GM15510 (cell line): ENCODE measurements around the gene NASP.

Source experiments
- POLR2A ChIP-seq: IDR thresholded peaks from 3 replicates; pipeline ENCODE4 v1.6.1; 2011; ENCODE audit warnings: borderline replicate concordance; ENCODE audit not compliant: insufficient read length; ENCODE audit errors: extremely low read depth

NASP gene, protein sequence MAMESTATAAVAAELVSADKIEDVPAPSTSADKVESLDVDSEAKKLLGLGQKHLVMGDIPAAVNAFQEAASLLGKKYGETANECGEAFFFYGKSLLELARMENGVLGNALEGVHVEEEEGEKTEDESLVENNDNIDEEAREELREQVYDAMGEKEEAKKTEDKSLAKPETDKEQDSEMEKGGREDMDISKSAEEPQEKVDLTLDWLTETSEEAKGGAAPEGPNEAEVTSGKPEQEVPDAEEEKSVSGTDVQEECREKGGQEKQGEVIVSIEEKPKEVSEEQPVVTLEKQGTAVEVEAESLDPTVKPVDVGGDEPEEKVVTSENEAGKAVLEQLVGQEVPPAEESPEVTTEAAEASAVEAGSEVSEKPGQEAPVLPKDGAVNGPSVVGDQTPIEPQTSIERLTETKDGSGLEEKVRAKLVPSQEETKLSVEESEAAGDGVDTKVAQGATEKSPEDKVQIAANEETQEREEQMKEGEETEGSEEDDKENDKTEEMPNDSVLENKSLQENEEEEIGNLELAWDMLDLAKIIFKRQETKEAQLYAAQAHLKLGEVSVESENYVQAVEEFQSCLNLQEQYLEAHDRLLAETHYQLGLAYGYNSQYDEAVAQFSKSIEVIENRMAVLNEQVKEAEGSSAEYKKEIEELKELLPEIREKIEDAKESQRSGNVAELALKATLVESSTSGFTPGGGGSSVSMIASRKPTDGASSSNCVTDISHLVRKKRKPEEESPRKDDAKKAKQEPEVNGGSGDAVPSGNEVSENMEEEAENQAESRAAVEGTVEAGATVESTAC

DNA sequence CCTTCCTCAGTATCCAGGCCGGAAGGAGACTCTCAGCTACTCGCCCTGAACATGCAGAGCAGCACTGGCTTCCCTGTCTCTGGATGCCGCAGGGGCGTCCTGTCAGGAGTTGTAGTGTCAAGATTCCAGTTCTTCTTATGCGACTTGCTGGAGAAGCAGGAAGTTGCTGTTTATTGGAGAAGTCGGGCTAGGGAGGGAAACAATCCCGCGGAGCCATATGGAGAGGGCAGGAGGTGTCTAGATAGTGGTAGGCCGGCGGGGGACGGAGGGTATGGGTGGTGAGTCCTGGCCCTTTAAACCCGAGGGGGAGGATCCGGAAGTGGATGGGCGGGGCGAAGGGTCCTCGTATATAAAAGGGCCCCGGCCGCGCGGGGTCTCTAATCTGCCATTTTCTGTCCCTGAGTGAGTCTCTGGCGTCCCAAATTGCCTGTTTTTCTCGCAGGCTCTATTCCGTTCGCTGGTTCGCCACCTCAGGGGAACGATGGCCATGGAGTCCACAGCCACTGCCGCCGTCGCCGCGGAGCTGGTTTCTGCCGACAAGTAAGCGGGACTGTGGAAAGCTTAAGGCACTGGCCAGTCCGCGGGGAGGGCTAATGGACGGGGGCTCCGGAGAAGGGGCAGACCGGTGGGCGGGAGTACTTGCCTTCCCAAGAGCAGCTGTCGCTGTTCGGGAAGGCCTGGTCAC is at the start of gene NASP:
Gene NASP (plus strand): TSS at position 376 of the 685 bp plus-strand sequence. CDS start 106 bp downstream, at position 482.
- TF ChIP-seq POLR2A = peak; percentile 98

DNA sequence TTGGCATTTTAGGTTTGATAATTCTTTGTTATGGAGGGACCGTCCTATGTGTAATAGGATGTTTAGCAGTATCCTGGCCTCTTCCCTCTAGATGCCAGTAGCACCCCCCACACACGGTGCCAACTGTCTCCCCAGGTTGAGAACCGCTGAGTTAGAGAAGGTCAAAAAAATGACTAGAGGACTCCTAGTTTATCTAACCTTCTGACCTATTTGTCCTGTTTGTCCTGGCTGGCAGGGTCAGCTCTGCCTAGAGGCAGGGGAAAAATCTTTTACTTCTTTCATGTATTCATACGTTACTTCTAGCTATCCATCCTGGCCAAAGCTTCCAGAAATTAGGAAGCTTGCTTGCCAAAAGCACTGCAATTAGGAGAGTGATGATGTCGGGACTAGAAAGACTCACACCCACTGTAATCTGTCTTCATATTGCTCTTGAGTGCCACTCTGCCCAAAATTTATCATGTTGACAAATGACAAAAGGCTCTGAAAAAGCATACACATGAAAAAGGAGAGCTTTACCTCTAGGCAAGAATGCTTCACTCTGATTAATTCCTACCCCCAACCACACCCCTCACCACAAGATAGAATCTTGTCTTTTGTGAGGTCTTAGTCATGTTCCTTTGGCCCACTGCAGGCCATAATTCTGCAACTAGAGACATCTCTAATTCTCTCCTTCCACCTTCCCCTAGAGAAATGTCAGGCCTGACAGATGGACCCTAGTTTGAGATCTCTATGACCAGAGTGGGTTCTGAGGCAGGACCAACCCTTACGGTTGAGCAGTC is 47.7 kb upstream of the NASP start:
- no peak for TF ChIP-seq POLR2A

DNA sequence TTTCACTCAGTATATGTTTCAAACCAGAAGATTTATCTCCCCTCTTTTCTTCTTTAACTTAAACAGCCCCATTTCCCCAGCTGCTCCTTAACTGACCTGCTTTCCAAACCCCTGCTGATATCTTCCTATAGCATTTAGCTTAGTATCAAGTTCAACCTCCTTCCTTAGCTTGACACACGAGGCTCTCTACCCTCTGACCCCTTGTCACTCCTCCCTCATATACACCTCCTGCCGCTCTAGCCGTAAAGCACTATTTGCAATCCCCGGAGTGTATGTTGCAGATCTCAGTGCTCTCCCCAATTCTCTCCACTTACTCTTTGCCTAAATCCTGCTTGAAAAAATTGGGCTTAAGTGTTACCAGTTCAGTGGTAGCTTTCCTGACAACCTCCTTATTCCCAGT is 47.0 kb upstream of the NASP start:
- no peak for TF ChIP-seq POLR2A

DNA sequence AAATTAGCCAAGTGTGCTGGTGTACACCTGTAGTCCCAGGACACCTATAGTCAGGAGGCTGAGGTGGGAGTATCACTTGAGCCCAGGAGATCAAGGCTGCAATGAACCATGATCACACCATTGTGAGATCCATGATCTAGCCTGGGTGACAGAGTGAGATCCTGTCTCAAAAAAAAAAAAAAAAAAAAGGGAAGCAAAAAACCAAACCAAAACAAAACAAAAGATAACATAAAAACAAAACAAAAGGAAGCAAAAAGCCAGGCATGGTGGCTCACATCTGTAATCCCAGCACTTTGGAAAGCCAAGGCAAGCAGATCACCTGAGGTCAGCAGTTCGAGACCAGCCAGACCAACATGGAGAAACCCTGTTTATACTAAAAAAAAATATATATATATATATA is 42.6 kb upstream of the NASP start:
- no peak for TF ChIP-seq POLR2A

DNA sequence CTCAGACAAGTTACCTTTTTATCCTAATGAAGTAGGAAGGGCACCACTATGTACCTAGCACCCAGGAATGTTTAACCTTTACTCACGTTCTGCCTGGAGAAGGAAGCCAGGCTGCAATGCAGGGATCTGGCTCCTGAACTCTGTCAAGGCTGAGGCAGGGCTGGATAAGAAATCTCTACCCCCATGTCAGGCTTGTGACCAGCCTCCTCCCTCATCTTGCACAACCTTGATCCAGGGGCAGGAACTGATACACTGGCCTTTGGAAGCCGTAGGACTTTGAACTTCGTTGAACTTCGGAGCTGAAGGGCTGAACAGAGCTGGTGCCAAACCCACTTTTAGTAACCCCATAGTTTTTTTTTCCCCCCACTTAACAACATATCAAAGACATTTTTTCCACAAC is 41.2 kb upstream of the NASP start:
- TF ChIP-seq POLR2A = no peak

DNA sequence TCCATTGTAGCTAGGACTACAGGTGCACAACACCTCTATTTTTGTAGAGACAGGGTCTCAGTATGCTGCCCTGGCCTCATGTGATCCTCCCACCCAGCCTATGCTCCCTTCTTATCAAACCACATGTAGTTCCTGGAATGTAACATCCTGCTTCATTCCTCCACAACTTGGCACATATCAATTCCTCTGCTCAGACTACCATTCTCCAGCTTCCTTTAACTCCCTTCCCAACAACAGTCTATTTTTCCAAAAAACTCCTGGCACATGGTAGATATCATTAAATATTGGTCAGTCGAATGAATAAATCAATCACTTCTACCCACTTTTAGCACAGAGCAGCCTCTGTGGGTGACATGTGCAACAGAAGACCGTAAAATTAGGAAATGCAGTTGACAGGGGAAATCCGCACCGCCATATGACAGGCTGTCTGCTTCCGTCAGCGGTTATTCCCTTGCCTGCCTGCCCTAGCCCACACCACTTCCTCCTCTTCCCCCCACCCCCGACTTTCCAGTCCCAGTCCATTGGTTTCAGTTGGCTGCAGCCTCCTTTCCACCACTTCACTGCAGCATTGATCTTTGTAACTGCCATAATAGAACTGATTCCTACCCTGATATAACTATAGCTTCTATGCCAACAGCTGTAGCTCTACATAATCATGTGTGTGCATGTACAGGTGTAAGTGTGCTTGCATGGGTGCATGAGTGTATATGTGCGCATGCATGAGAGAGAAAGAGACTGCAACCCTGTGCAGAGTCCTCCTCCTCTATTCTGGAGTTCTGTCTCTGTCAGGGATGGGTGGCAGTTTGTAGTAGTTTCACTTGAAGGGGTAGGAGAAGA is 40.0 kb upstream of the NASP start:
- no peak for TF ChIP-seq POLR2A

DNA sequence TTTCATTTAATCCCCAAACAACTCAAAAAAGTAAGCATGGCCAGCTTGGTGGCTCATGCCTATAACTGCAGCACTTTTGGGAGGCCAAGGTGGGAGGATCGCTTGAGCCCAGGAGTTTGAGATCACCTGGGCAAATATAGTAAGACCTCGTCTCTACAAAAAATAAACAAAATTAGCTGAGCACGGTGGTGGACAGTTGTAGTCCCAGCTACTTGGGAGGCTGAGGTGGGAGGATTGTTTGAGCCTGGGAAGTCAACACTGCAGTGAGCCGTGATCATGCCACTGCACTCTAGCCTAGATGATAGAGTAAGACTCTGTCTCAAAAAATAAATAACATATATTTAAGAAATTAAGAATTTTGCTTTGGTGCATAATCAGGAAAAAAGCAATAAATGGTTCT is 39.3 kb upstream of the NASP start:
- TF ChIP-seq POLR2A = no peak

DNA sequence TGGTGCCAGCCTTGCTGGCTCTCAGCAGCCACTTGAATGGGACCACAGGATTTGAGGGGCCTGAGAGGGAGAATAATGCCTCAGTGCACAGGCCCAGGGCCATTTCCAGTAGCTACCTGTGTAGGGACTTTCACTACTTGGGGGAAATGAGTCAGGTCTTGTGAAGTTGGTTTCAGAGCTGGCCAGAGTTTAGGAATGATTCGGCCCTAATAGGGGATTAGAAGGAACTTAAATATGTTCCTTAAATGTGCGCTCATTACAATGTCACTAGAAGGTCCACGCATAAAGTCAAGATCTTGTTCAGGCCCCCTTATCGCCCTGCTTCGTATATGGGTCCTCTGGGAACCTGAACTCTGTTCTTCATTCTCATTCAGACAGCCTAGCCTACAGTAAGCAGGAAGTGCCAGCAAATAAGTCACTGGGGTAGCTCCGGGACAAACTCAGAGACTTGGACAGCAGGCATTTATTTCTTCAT is 38.8 kb upstream of the NASP start:
- TF ChIP-seq POLR2A = no peak

DNA sequence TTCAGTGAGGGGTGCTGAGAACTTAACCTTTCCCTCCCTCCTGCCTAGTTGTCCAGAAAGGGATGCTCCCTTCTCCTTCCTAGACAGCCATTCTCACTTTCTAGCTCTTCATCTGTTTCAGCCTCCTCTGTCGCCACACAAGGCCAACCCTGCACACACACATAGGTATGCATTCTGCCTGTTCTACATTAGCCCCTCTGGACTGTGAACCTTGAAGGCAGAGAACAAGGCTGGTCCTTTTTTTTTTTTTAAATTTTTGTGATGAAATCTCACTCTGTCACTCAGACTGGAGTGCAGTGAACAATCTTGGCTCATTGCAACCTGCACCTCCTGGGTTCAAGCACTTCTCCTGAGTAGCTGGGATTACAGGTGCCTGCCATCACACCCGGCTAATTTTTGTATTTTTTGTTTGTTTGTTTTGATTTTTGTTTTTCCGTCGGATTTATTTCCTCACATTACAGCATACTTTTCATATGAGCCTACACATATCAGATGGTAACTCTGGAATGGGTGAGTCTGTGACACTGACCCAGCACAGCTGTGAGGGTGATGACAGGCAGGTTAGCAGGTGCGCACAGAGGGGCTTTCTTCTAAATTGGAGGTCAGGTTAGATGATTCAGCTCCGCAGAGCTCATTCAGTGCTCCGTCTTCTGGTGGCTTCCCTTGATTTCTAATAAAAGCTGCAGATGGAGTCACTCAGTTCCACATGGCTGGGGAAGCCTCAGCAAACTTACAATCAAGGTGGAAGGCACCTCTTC is 38.1 kb upstream of the NASP start:
- no peak for TF ChIP-seq POLR2A

DNA sequence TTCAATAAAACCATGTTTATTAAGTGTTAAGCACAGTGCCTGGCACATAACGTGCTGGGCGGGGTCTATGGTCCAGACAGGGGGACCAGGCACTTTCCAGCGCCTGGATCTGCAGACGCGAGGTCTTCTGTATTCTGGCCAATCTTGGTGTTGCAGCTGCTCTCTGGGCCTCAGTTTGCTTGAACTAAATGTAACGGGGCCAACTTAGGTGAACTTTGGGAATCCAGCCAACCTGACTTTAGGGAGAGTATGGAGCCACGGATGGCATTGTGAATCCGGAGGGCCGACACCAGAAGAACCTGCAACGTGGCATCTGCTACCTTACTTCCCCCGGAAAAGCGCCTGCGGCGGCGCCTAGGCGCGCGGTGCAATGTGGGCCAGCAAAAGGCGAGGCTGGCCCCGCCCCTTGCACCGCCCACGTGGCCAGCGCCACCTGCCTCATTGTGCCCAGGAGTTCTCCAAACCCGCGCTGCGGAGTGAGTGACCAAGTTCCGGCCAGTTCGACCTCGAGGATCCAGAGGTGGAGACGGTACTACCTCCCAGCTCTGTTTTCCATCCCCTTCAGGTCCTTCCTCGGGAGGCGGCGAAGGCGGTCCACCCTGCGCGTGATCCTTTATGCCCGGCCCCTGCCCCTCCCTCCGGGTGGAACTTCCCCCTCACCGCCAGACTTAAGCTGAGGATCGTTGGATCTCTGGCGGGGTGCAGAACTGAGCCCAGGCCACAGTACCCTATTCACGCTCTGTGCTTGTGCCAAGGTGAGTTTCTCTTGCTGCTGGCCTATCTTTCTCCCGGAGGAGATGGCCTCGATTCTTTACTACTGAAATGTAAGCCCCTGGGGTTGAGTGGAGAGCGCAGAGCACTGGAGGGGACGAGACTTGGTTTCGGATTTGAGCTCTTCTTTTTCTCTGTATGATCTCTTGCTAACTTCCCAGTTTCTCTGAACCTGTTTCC is 33.2 kb upstream of the NASP start, which contains the start of gene AKR1A1:
Gene AKR1A1 (plus strand): TSS at position 426 of the 951 bp plus-strand sequence. CDS start 10,969 bp downstream, outside the sequence.
- peak; percentile 91 for TF ChIP-seq POLR2A

DNA sequence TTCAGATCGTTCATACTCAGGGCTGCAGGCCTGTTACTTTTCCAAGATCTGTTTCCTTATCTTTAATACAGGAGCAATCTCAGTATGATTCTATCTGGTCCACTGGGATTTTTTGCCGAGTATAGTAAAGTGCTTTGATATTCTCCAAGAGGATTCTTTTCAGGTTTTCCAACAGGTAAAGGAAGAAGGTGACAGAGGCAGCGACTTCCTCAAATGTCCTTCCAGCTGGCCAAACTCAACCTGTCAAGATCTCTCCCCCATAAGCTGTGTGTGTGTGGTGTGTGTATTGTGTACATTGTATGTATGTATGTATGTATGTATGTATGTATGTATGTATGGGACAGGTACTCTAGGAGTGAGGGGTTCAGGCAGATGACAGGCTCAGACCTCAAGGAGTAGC is 32.2 kb upstream of the NASP start:
- TF ChIP-seq POLR2A = no peak

DNA sequence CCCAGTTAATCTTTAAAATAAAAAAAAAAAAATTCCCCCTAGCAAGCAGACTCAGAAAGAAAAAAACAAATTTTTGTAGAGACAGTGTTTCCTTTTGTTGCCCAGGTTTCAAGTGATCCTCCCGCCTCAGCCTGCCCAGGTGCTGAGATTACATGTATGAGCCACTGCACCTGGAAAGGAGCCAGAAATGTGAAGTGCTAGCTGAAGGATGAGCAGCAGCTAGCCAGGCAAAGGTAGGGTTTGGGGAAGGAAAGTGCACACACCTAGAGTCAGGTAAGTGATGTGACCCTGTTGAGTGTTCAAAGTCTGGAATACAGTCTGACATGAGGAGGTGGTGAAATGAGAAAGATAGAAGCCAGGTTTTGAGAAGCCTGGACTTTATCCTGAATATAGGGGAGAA is 31.5 kb upstream of the NASP start:
- TF ChIP-seq POLR2A = no peak
